ENCODE results near the gene OR10G7. TPM values are rescaled to one million over a fixed set of nuclear protein-coding genes. Genes with fewer than 3 reads are reported as not detected.
"Not testable (repeated sequence)": the region's sequence is repeated elsewhere in the genome, so short reads cannot be mapped to it uniquely, and the experiment has no call there.

The OR10G7 gene
- total RNA-seq, 2 experiments from 2014 or later, result not detected

DNA sequence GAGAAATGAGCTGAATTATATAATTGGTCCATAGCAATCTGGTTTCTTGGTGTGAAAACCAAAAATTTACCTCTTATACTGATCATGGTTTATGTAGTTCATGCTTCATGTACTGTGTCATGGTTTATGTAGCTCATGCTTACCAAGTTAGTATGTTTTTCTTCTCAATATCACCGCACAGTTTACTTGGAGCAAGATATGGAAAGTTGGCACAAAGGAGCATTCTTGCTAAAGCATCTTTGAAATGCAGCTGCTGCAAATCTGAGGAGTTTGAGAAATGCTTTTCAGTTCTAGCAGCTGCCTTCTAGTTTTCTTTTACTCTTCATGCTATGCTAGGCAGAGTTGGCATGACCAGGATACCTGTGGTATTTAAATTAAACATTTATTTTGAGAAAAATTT is 4.5 kb downstream of the OR10G7 start:
- no peaks in the 10 kb centered on the region for H3K27me3 ChIP-seq (ENCODE audit: control insufficient read depth in 1 of 2, insufficient read depth in 2 of 2, low read length in 2 of 2)
- DNase-seq (no peak), ATAC-seq (ENCODE audit: poor library complexity) (no peak)
- H3K4me1 Mint-ChIP-seq (ENCODE audit: low read depth), result no peaks in the 10 kb centered on the region
- no peak overlapping the region for H3K4me3 Mint-ChIP-seq
- no peaks in the 10 kb centered on the region for H3K36me3 ChIP-seq (ENCODE audit: insufficient read depth, low read length)
- H3K27me3 Mint-ChIP-seq, result peaks cover 15% of the 10 kb centered on the region
- no peak overlapping the region for H3K27ac ChIP-seq (ENCODE audit: low read depth in 1 of 2, low read length in 2 of 2)
- POLR2A ChIA-PET, result no interaction called here
- H3K9me3 Mint-ChIP-seq, result no peaks in the 10 kb centered on the region
- TF ChIP-seq, protein P1, sequence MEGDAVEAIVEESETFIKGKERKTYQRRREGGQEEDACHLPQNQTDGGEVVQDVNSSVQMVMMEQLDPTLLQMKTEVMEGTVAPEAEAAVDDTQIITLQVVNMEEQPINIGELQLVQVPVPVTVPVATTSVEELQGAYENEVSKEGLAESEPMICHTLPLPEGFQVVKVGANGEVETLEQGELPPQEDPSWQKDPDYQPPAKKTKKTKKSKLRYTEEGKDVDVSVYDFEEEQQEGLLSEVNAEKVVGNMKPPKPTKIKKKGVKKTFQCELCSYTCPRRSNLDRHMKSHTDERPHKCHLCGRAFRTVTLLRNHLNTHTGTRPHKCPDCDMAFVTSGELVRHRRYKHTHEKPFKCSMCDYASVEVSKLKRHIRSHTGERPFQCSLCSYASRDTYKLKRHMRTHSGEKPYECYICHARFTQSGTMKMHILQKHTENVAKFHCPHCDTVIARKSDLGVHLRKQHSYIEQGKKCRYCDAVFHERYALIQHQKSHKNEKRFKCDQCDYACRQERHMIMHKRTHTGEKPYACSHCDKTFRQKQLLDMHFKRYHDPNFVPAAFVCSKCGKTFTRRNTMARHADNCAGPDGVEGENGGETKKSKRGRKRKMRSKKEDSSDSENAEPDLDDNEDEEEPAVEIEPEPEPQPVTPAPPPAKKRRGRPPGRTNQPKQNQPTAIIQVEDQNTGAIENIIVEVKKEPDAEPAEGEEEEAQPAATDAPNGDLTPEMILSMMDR (IDR thresholded peaks at IDR 0.05), result no peak
- H3K4me3 ChIP-seq (ENCODE audit: low read length), result no peak overlapping the region
- CTCF ChIA-PET, result no interaction called here
- H3K36me3 Mint-ChIP-seq (ENCODE audit: low read depth), result no peaks in the 10 kb centered on the region
- no peak overlapping the region for H3K27ac Mint-ChIP-seq
- no peaks in the 10 kb centered on the region for H3K4me1 ChIP-seq (ENCODE audit: insufficient read depth, low read length)
- intact Hi-C loops (cut with DNase I, micrococcal nuclease), result no loop called here
- H3K9me3 ChIP-seq (ENCODE audit: control insufficient read depth in 1 of 2, insufficient read depth in 1 of 2, low read length in 2 of 2), result no peaks in the 10 kb centered on the region

DNA sequence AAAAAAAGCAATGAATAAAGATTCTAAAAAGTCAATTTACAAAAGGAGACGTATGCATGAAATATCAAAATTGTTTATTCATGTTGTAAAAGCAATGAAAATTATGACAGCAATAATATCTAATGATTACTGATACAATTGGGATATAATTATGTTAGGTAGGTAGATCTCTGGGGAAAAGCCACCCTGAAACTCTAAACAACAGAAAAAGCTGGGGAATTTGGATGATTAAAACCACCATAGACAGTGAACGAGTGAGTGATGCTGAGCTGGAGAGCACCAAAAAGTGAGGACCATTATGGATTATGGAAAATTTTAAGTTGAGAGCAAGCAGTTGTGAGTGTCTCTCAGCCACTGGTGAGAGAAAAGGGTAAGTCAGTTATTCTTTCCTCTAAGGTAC is 14.6 kb downstream of the OR10G7 start, which contains the start of gene OR10G8:
OR10G8 (plus strand) TSS at position 301 of the 400 bp plus-strand sequence. CDS start 2,825 bp downstream, outside the sequence.
- no peak for ATAC-seq (ENCODE audit: poor library complexity)
- H3K4me3 ChIP-seq (ENCODE audit: low read length), result no peak within 1 kb of the TSS
- no peaks in the 10 kb centered on the region for H3K27me3 ChIP-seq (ENCODE audit: control insufficient read depth in 1 of 2, insufficient read depth in 2 of 2, low read length in 2 of 2)
- no peak within 1 kb of the TSS for H3K27ac ChIP-seq (ENCODE audit: low read depth in 1 of 2, low read length in 2 of 2)
- H3K4me1 ChIP-seq (ENCODE audit: insufficient read depth, low read length), result no peaks in the 10 kb centered on the region
- H3K9me3 ChIP-seq (ENCODE audit: control insufficient read depth in 1 of 2, insufficient read depth in 1 of 2, low read length in 2 of 2), result no peaks in the 10 kb centered on the region
- no peaks in the 10 kb centered on the region for H3K36me3 Mint-ChIP-seq (ENCODE audit: low read depth)
- TF ChIP-seq, protein P1 (IDR thresholded peaks at IDR 0.05), result no peak
- no peaks in the 10 kb centered on the region for H3K4me1 Mint-ChIP-seq (ENCODE audit: low read depth)
- no peaks in the 10 kb centered on the region for H3K36me3 ChIP-seq (ENCODE audit: insufficient read depth, low read length)
- ChIA-PET CTCF (no interaction called here), POLR2A (no interaction called here)
- intact Hi-C loops (cut with DNase I, micrococcal nuclease), result no loop called here
- H3K4me3 Mint-ChIP-seq, result no peak within 1 kb of the TSS
- no peaks in the 10 kb centered on the region for H3K27me3 Mint-ChIP-seq
- no peak within 1 kb of the TSS for H3K27ac Mint-ChIP-seq
- no peak for DNase-seq
- H3K9me3 Mint-ChIP-seq, result no peaks in the 10 kb centered on the region

DNA sequence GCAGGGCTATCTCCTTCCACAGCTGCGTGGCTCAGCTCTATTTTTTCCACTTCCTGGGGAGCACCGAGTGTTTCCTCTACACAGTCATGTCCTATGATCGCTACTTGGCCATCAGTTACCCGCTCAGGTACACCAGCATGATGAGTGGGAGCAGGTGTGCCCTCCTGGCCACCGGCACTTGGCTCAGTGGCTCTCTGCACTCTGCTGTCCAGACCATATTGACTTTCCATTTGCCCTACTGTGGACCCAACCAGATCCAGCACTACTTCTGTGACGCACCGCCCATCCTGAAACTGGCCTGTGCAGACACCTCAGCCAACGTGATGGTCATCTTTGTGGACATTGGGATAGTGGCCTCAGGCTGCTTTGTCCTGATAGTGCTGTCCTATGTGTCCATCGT is 25.3 kb downstream of the OR10G7 start:
- H3K9me3 Mint-ChIP-seq; H3K27ac ChIP-seq (ENCODE audit: low read depth in 1 of 2, low read length in 2 of 2); H3K4me1 ChIP-seq (ENCODE audit: insufficient read depth, low read length); CTCF ChIA-PET; H3K36me3 ChIP-seq (ENCODE audit: insufficient read depth, low read length); intact Hi-C loops (cut with DNase I, micrococcal nuclease); H3K4me3 ChIP-seq (ENCODE audit: low read length); H3K4me3 Mint-ChIP-seq; H3K4me1 Mint-ChIP-seq (ENCODE audit: low read depth); H3K27ac Mint-ChIP-seq; DNase-seq; H3K9me3 ChIP-seq (ENCODE audit: control insufficient read depth in 1 of 2, insufficient read depth in 1 of 2, low read length in 2 of 2); POLR2A ChIA-PET; ATAC-seq (ENCODE audit: poor library complexity); H3K27me3 ChIP-seq (ENCODE audit: control insufficient read depth in 1 of 2, insufficient read depth in 2 of 2, low read length in 2 of 2); H3K36me3 Mint-ChIP-seq (ENCODE audit: low read depth); H3K27me3 Mint-ChIP-seq: not testable (repeated sequence)

DNA sequence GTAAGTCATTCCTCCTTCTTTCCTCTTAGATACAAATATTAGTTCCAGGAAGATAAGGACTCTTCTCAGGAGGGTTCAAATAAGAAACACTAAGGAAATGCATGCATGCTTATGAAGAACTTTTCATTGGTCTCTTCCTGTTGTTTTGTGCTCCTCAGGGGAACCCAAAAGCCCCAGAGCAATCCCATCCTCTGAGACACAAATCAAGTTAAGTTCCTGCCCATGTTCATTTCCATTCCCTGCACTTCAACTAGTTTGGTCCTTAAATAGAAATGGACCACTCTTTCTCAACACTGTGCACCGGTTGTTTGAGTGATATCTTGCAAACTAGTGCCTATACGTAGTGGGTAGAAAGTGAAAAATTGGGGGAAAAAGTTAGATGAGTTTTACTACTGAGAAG is 28.4 kb downstream of the OR10G7 start, which contains the start of gene OR10G4:
OR10G4 (plus strand) TSS at position 301 of the 400 bp plus-strand sequence. CDS start 2,578 bp downstream, outside the sequence.
- Histone ChIP-seq H3K4me1 (ENCODE audit: insufficient read depth, low read length) (no peaks in the 10 kb centered on the region), H3K27ac (ENCODE audit: low read depth in 1 of 2, low read length in 2 of 2) (no peak within 1 kb of the TSS), H3K9me3 (ENCODE audit: control insufficient read depth in 1 of 2, insufficient read depth in 1 of 2, low read length in 2 of 2) (no peaks in the 10 kb centered on the region), H3K27me3 (ENCODE audit: control insufficient read depth in 1 of 2, insufficient read depth in 2 of 2, low read length in 2 of 2) (no peaks in the 10 kb centered on the region), H3K36me3 (ENCODE audit: insufficient read depth, low read length) (no peaks in the 10 kb centered on the region), H3K4me3 (ENCODE audit: low read length) (no peak within 1 kb of the TSS)
- TF ChIP-seq, protein P1 (IDR thresholded peaks at IDR 0.05), result no peak
- ATAC-seq (ENCODE audit: poor library complexity) (no peak), DNase-seq (no peak)
- intact Hi-C loops (cut with DNase I, micrococcal nuclease), result no loop called here
- Mint-ChIP-seq H3K9me3 (no peaks in the 10 kb centered on the region), H3K36me3 (ENCODE audit: low read depth) (no peaks in the 10 kb centered on the region), H3K27ac (no peak within 1 kb of the TSS), H3K4me1 (ENCODE audit: low read depth) (no peaks in the 10 kb centered on the region), H3K4me3 (no peak within 1 kb of the TSS), H3K27me3 (peaks cover 10% of the 10 kb centered on the region)
- CTCF ChIA-PET, result no interaction called here
- POLR2A ChIA-PET, result no interaction called here

Measured in CD4-positive, alpha-beta T cell (primary cell).